Measurements from ENCODE around the gene SRSF2.
"Not testable (repeated sequence)": the region's sequence is repeated elsewhere in the genome, so short reads cannot be mapped to it uniquely, and the experiment has no call there.

The SRSF2 gene

DNA sequence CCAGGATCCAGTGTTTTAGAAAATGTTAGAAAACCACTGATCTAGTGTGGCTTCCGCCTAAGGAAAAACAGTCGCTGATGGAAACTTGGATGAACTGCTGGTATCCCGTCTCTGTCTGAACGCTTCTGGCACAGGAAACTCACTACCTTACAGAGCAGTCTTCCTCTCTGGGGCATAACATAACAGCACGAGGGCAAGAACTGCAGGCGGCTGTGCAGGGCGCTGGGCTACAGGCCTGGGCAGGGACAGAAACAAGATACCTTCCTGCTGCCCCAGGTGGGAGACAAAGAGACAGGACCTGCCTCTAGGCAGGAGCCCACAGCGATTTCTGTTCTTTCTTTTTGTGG, 36.9 kb downstream of the SRSF2 start:
- DNase-seq, result peak; percentile 41

DNA sequence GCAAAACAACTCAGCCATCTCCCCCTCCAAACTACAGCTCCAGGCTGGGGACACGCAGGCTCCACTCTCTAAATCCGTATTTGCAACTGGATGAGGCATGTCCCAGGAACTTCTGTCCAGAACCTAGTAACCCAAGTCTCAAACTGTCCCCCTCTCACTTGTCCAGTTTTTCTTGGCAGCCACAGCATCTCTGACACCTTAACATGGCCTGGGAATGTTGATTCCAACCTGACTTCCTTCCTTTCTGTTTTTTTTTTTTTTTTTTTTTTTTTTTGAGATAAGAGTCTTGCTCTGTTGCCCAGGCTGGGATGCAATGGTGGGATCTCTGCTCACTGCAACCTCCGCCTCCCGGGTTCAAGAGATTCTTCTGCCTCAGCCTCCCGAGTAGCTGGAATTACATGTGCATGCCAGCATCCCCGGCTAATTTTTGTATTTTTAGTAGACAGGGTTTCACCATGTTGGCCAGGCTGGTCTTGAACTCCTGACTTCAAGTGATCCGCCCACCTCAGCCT, 38.6 kb downstream of the SRSF2 start:
- DNase-seq, result not testable (repeated sequence)

DNA sequence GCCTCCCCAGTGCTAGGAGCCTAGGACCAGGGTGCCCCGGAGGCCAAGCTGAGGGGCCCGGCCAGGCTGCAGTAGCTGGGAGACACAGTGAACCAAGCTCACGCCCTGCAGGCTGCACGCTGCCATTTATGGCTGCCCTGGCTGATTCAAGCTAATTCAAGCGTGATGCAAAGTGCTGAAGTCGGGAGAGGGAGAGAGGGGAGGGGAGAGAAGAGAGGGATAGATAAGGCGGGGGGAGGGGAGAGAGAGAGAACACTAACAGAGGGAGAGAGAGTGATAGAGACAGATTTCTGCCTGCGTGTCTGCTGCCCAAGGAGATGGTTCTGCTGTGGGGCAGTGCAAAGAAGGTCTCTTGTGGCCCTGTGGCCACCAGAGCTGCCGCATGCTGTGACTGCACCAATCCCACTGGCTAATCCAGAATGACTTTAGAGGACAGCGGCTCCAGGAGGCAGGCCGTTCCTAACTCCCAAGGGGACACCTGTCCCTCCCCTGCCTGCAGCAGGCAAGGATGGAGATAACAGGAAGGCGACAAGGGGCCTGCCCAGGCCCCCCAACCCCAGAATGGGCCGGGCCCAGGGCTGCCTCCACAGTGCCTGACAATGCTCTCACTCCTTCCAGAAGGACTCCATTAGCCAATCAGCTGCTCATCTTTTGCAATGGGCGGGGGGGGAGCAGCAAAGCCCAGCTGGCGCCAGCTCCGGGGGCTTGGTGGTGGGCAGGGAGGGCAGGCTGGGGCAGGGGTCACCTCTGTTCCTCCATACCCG, 39.2 kb downstream of the SRSF2 start:
- DNase-seq, result peak; percentile 90

DNA sequence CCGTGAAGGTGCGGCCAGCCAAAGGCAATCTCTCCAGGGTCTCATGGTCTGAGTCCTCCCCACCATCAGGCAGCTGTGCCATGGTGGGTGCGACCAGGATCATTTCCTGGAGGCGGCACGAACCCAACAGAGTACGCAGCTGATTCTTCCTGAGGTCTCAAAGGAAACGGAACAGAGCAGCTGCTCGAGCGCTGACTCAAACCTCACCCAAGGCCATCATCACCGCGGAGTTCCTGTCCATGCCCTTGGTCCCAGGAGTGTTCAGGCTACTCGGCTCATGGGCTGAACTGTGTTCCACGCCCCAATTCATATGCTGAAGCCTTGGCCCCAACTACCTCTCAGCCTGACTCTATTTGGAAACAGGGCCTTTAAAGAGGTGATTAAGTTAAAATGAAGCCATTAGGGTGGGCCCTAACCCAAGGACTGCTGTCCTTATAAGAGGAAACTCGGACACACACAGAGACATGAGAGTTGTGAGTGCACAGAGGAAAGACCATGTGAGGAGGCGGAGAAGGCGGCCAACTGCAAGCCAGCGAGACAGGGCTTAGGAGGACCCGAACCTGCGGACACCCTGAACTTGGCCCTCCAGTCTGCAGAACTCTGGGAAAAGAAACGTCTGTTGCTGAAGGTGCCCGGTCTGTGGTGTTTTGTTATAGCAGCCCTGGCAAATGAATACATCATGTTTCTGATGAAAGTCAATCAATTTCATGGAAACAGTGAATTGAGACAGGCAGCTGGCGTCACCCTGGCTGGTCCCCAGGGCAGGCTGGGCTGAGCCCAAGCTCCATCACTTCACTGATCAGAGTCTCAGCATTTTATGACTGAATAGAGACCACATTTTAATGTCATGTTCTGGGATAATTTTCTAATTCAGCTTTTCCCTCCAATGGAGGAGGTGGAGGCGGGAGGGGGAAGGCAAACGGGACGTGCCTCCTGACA, 40.1 kb downstream of the SRSF2 start:
- DNase-seq, result peak; percentile 36

DNA sequence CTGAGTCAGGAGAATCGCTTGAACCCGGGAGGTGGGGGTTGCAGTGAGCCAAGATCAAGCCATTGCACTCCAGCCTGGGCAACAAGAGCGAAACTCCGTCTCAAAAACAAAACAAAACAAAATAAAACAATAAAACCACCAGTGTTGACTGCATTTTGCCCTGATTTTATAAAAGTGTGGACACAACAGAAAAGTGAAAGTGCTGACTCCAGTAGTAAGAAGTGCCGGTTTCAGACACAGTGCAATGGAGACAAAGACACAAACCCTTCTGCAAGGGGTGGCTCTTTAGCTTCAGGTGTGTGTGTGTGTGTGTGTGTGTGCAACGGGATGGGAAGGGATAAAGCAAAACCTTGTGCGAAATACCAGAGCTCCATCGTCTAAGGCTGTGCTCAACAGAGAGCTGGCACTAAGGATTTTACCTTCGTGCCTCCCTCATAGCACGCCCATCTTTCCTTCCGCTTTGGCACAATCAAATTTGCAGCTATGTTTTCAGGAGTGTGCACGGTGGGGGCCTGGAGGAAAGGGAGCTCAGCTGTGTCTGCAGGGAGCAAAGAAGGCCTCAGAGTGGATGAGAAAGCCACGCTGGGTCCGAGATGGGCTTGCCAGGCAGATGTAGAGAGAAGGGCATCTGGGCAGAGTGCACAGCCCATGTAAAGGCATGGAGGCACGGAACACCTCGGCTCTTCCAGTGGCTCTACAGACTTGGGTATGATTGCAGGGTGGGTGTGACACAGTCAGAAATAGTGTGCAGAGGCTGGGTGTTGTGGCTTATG, 41.9 kb downstream of the SRSF2 start:
- DNase-seq, result no peak

DNA sequence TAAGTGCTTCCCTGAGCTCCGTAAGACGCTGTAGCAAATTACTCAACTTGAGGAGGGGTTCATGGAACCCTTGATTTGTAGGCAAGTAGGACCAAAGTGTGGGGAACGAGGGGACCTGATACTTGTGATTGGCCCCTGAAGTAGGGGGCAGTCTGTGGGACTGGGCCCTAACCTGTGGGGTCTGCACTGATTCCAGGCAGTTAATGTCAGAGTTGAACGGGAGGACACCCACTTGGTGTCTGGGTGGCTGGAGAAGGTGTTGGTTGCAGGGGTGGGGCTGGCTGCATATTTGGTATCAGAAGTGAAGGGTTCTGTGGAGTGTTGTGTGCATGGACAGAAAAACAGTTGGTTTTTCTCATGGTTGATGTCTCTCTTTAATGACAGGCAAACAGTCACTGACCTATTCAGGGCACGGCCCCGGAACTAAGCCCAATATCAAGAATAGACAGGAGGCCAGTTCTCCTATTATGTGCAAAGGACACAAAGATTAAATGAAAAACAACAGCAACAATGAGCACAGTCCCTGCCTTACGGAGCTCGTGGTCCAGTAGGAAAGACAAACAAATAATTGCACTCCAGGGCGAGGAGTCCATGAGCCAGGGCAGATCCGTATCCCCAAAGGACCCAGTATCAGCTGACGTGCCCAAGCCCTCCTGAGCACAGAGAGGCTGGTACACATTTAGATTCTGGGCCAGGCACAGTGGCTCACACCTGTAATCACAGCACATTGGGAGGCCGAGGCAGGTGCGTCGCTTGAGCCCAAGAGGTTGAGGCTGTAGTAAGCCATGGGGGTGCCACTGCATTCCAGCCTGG, 45.5 kb downstream of the SRSF2 start:
- DNase-seq, result peak; percentile 55

DNA sequence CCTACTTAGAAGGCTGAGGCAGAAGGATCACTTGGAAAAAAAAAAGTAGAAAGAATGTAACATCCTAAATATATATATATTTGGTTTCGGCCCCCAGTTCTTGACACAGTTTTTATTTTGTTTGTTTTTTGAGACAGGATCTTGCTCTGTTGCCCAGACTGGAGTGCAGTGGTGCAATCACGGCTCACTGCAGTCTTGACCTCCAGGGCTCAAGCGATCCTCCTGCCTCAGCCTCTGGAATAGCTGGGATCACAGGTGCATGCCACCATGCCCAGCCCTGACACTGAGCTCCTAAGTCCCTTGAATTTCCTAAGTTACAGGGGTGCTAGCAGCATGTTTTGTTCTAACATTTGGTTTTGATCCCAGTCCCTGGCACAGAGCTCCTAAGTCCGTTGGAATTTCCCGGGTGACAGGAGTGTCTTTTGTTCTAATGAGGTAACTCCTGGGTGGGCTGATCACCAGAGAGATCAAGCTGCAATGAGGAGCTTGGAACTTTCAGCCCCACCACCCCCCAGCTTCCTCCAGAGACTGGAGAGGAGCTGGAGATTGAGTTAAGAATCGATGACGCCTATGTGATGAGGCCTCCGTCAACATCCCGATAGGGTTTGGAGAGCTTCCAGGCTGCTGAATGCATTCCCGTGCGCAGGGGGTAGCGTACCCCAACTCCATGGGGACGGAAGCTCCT, 46.4 kb downstream of the SRSF2 start:
- no peak for DNase-seq

DNA sequence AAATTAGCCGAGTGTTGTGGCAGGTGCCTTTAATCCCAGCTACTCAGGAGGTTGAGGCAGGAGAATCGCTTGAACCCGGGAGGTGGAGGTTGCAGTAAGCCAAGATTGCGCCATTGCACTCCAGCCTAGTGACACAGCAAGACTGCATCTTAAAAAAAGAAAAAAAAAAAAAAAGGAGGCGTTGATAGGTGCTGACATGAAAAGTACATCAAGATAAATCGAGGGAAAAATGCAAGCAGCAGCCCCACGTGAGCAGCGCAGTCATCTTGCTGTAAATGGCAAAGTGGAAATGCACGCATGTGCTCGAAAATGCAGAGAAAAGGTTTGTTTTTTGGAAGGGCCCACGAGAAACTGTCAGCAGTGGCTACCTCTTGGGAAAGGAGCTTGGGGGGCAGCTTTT, 47.3 kb downstream of the SRSF2 start:
- no peak for DNase-seq

DNA sequence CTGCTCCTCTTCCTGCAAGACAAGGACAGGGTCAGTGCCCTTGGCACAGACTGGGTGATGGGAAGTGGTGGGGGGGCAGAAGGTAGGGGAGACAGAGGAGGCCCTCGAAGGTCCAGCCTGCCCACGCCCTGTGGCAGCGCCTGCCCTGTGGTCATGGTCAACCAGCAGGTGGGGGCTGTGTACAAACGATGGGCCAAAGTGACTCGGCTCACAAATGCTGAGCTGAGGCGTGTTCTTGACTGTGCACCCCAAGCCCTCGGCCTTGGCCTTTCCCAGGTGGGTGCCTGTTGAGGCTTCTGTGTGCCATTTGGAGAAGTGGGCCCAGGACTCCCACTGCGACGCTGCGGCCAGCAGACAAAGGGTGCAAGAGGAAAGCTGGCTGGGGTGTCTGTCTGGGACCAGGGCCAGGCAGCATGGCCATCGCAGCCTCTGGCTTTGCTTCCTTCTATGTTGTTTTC, 48.9 kb downstream of the SRSF2 start:
- DNase-seq, result no peak

DNA sequence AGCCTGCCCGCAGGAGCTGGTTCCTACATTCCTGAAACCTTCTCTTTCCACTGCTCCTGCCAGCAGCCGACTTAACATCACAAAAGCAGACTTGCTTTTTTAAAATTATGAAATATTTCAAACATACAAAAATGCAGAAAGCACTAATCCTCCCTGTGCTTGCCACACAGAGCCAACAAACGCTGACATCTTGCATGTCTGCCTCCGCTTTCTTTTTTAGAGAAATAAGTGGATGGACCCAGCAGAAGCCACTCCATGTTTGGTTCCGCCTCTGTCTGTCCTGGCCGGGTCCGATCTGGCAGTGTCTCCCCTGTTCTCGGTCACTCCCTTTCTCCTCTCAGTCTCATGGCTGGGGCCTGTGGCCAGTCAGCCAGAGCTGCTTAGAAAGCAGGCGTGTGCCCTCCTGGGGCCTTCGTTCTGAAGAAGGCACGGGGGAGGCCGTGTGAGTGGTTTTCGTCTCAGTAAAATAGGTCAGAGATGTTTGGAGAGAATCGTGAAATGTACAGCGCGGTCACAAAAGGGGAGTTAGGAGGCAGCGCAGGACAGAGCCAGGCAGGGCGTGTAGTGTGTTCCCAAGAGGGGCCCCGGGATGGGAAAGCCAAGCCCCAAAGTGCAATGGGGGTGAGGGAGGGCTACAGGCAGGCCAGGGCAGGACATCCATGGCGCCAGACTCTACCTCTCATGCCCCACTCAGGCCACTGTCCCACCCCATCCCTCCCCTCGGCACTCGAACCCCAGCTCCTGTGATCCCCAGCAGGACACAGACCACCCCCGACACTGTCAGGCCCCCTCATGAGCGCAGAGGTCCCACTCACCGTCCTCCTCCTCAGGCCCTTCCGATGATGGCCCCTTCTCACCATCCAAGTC, 49.6 kb downstream of the SRSF2 start:
- no peak for DNase-seq

DNA sequence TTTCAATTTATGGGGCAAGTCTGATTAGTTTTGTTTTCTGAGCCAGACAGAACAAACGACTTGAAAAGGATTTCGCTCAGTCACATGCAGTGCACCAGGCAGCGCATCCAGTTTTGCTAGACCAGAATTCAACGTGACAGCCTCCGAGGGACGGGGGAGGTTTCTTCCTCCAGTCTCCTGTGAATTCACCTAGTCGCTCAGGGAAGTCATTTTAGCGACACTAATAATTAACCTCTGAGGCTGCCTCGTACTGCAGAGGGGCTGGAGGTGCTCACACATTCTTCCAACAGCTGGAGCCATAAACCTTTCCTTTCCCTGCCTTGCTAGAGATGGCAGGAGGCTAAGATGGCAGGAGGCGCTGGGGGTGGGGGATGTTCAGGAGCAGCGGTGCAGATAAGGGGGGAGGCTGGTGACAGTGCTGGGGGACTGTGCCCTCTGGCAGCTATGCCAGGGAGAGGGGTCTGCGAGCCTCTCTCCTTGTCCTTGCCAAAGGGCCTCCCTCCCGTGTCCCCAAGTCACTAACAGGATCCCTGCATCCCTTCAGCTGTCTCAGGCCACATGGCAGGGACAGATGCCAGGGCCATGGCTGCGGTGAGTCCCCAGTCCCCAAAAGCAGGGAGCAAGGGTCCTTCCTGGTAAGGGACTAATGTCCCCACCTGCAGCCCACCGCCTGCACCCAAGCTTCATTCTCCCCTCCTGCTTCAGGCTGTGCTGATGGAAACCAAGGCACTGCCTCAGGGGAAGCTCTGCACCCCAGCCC, 50.4 kb downstream of the SRSF2 start:
- peak; percentile 60 for DNase-seq

DNA sequence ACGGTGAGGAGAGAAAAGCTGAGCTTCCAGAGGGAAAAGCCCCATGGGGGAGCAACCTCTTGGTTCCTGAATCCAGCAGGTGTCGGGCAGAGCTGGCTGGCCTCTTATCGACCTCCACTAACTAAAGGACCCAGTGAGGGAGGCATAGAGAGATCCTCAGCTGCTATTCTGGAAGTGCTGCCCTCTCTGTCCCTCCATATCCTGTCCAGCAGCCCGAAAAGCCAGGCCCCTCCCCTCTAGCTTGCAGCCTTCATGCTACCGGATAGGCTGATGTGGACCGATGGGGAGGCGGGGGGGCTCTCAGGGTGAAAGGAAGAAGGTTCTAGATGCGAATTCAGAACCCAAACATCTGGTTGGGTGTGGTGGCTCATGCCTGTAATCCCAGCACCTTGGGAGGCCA, 51.3 kb downstream of the SRSF2 start:
- DNase-seq, result no peak

DNA sequence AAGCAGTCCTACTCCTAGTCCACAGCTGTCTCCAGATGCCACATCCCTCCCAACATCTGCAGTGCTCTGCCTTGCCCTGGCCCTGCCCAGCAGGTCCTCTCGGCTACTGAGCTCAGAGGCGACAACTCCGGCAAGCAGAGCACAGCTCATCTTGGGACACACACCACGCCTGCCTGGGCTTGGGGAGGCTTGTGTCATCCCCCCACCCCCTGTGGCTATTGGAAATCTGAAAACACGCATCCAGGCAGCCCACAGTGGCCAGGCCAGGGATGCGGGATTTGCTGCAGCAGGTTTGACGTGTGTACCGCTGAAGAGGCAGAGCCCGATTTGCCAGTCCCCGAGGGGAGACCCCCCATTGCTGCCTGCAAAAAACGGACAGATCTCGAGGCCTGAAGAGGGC, 51.8 kb downstream of the SRSF2 start:
- no peak for DNase-seq

DNA sequence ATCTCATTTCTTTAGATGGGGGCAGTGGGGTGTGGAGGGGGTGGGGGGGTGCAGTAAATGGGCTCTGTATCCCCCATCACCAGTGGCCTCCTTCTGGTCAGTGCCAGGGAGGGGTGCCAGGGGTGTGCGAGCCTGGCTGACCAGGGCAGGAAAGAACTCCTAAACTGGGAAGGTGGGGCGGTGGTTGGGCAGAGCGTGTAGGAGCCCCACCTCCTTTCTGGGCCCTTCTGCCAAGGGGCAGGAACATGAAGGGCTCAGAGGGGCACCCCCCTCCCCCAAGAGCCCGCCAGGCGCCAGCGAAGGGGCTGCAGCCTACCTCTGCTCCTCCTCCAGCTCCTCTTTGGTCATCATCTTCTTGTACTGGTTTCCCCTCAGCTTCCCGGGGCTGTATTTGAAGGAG, 52.4 kb downstream of the SRSF2 start:
- no peak for DNase-seq

All from NCI-H69 (cell line).